Neural crest cell (in vitro differentiated cells): ENCODE results near the gene HTR2A. TPM values are rescaled to one million over a fixed set of nuclear protein-coding genes. Genes with fewer than 3 reads are reported as not detected.
A peak's percentile ranks its signal among the peaks of the same experiment; 100 is the strongest.

ENCODE experiments used
- DNase-seq: peaks from one replicate; pipeline ENCODE4 v3.0.0; 2021; ENCODE audit warnings: low read depth, mixed read lengths, low spot score
- H3K27ac Mint-ChIP-seq: one replicate; pipeline ENCODE4 v1.8.0; 2021; ENCODE audit warnings: mild to moderate bottlenecking, mixed read lengths; ENCODE audit not compliant: unreplicated experiment
- H3K27me3 Mint-ChIP-seq: 2 replicates; pipeline ENCODE4 v1.8.0; 2021; ENCODE audit warnings: low read depth, mild to moderate bottlenecking, mixed read lengths
- H3K36me3 Mint-ChIP-seq: 2 replicates; pipeline ENCODE4 v1.8.0; 2021; ENCODE audit warnings: low read depth, mild to moderate bottlenecking, mixed read lengths
- H3K4me1 Mint-ChIP-seq: 2 replicates; pipeline ENCODE4 v1.8.0; 2021; ENCODE audit warnings: mixed read lengths
- H3K4me3 Mint-ChIP-seq: one replicate; pipeline ENCODE4 v1.8.0; 2021; ENCODE audit warnings: mild to moderate bottlenecking, mixed read lengths
- H3K9me3 Mint-ChIP-seq: 2 replicates; pipeline ENCODE4 v1.8.0; 2021; ENCODE audit warnings: mixed read lengths
- long read RNA-seq: library from polyadenylated mRNA; unstranded; transcript quantifications from one replicate; pipeline ENCODE4 v2.0.0, GENCODE V29; 2020
- total RNA-seq: library from RNA; stranded (reverse); gene quantifications from 2 replicates; pipeline ENCODE4 v1.2.1, GENCODE V29; 2021
- TF ChIP-seq, protein P1 (sequence below): fragments of 200-600 bp; sonication (generic); conservative IDR thresholded peaks from 2 replicates; pipeline ENCODE4 v1.5.0; 2021; ENCODE audit warnings: antibody characterized with exemption, mild to moderate bottlenecking

Gene HTR2A
- total RNA-seq: 0.11 and 0.30 TPM in 2 replicates
- long read RNA-seq, full-length matches to known transcripts: 2 of 3 reads
- long read RNA-seq, partial matches to known transcripts: 0 of 3 reads
- long read RNA-seq, other reads (novel, unspliced or antisense): 1 of 3 reads

DNA sequence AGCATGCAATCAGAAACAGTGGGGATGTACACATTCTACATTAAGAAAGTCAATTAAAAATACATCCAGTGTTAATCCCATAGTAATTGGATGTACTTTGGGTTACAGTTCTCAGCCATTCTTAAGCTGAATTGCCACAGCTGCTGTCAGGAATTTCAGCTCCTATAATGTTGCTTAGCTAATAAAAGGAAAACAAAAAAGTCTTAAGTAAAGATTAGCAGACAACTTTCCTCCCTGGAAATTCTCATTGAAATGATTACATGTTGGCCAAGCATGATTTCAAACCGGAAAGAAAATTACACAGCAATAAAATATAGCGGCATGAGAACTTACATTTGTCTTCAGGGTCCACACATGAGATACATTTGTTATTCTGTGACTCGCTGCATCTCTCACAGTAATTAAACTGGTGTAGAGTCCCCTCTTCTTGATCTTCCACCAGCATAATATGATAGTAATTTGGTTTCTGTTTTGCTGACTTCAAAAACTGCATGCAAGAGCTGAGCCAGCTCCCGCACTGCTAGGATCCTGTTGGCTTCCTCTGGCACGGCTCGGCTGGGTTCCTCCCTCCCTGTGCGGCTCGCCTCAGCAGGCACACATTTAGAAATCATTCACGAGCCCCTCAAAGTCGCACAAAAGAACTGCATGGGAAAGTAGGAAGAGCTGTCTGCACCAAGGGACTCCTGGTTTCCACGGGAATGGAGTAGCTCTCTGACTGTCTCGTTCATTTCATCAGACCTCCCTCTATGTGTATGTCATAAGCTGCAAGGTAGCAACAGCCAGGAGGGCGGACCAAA lies at the start of gene HTR2A:
Gene HTR2A, minus strand, starts transcription at position 713 of the 797 bp plus-strand sequence. CDS start 1,147 bp downstream, outside the sequence.
- no peak within 1 kb of the TSS for H3K27ac Mint-ChIP-seq
- no peaks in the 10 kb centered on the region for H3K9me3 Mint-ChIP-seq

DNA sequence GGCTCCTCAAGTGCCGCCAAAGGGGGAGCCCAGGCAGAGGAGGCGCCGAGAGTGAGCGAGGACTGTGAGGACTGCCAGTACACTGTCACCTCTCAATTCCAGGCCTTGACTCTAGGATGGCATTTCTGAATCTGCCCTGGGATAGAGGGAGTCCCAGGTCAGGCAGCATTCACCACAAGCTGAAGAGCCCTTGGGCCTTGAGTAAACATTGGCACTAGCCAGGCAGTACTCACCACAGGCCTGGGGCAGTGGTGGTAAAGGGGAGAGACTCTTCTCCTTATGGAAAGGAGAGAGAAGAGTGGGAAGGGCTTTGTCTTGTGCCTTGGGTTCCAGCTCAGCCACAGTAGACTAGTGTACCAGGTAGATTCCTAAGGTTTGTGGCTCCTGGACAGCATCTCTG lies 39.7 kb upstream of the HTR2A start:
- Mint-ChIP-seq H3K4me3 (no peak overlapping the region), H3K27me3 (no peaks in the 10 kb centered on the region), H3K4me1 (no peaks in the 10 kb centered on the region), H3K27ac (no peak overlapping the region), H3K36me3 (peaks cover 5% of the 10 kb centered on the region), H3K9me3 (peaks cover 18% of the 10 kb centered on the region)
- TF ChIP-seq, protein P1, sequence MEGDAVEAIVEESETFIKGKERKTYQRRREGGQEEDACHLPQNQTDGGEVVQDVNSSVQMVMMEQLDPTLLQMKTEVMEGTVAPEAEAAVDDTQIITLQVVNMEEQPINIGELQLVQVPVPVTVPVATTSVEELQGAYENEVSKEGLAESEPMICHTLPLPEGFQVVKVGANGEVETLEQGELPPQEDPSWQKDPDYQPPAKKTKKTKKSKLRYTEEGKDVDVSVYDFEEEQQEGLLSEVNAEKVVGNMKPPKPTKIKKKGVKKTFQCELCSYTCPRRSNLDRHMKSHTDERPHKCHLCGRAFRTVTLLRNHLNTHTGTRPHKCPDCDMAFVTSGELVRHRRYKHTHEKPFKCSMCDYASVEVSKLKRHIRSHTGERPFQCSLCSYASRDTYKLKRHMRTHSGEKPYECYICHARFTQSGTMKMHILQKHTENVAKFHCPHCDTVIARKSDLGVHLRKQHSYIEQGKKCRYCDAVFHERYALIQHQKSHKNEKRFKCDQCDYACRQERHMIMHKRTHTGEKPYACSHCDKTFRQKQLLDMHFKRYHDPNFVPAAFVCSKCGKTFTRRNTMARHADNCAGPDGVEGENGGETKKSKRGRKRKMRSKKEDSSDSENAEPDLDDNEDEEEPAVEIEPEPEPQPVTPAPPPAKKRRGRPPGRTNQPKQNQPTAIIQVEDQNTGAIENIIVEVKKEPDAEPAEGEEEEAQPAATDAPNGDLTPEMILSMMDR: no peak
- no peak for DNase-seq

More for the DNA sequence above, at the start of gene HTR2A:
- Mint-ChIP-seq H3K4me3 (peak within 1 kb of the TSS; percentile 47), H3K27me3 (peaks cover 44% of the 10 kb centered on the region), H3K4me1 (peaks cover 39% of the 10 kb centered on the region), H3K36me3 (no peaks in the 10 kb centered on the region)
- TF ChIP-seq, protein P1: no peak
- no peak for DNase-seq

DNA sequence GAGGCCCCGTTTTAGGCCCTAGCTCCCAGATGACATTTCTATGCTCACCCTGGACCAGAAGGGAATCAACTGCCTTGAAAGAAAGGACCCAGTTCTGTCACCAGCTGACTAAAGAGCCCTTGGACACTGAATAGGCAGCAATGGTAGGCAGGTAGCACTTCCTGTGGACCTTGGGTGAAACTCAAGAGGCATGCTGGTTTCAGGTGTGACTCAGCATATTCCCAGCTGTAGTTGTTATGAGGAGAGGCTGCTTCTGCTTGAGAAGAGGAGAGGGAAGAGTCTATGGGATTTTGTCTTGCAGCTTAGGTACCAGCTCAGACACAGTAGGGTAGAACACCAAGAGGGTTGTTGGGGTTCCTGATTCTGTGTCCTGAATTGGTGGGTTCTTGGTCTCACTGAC lies 37.9 kb upstream of the HTR2A start:
- no peak for DNase-seq
- Mint-ChIP-seq H3K4me1 (no peaks in the 10 kb centered on the region), H3K27ac (no peak overlapping the region), H3K4me3 (no peak overlapping the region), H3K27me3 (no peaks in the 10 kb centered on the region), H3K36me3 (peaks cover 7% of the 10 kb centered on the region), H3K9me3 (peaks cover 19% of the 10 kb centered on the region)
- TF ChIP-seq, protein P1: no peak

DNA sequence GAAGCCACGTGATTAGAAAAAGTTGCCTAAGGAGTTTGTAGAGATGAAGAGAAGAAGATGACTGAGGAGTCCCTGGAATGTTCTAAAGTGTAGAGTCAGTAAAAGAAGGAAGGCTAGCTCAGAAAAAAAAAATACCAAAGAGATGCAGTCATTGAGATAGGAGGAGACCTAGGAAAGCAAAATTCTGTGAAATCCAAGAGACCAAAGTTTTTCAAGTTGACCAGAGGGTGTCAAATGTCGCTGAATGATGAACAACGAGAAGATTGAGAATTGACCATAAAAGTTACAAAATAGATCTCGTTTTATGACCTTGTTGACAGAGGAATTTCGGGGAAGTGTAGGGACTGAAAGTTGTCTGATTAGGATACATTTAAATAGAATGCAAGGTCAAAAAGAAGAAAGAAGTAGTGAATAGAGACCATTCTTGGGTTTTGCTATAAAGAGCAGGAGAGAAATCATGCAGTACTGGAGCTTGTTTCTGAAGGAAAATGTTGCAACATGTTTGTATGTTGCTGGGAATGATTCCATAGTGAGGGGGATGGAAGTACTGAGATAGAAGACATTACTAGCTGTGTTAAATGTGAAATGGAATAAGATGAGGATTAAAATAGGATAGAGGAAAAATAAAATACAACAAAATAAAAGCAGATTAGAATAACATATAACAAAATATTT lies 30.2 kb upstream of the HTR2A start:
- peaks cover 2% of the 10 kb centered on the region for H3K36me3 Mint-ChIP-seq
- no peaks in the 10 kb centered on the region for H3K27me3 Mint-ChIP-seq
- no peak overlapping the region for H3K4me3 Mint-ChIP-seq
- peaks cover 13% of the 10 kb centered on the region for H3K9me3 Mint-ChIP-seq
- H3K4me1 Mint-ChIP-seq: no peaks in the 10 kb centered on the region
- DNase-seq: no peak
- TF ChIP-seq, protein P1: no peak
- no peak overlapping the region for H3K27ac Mint-ChIP-seq

DNA sequence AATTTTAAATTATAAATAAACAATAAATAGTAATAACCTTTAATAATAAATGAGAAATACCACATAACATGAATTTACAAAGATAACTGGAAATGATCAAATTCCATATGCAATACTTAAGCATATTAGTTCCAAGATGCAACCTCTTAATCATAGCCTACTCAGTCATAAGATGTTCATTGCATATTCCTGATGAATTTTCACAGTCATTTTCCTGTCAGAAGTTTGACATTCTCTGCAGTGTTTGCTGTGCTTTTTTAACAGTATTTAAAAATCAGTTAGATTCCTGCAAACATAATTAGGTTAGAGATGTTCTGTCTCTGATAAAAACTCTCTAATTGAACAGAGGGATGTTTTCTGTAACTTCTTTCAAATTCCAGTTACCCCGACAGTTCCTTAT lies 28.6 kb upstream of the HTR2A start:
- TF ChIP-seq, protein P1: no peak

More for the DNA sequence above, 28.6 kb upstream of the HTR2A start:
- Mint-ChIP-seq H3K9me3 (peaks cover 3% of the 10 kb centered on the region), H3K27me3 (no peaks in the 10 kb centered on the region), H3K4me1 (no peaks in the 10 kb centered on the region), H3K4me3 (no peak overlapping the region), H3K27ac (no peak overlapping the region), H3K36me3 (no peaks in the 10 kb centered on the region)
- no peak for DNase-seq
